IMR-90 (cell line): ENCODE results near the gene ANKRD24.

Experiments used
- CTCF ChIP-seq: conservative IDR thresholded peaks from 2 replicates; pipeline ENCODE4 v1.5.1; 2012; ENCODE audit warnings: mild to moderate bottlenecking, low read depth, low read length, improper control_type of control experiment
- MXI1 ChIP-seq: IDR thresholded peaks from 2 replicates; pipeline ENCODE4 v1.6.1; 2012; ENCODE audit warnings: low read depth, mild to moderate bottlenecking, low read length, moderate library complexity, borderline replicate concordance
- RAD21 ChIP-seq: IDR thresholded peaks from 2 replicates; pipeline ENCODE4 v1.6.1; 2012; ENCODE audit warnings: low read length, improper control_type of control experiment
- SMC3 ChIP-seq: fragments of 150-350 bp; IDR thresholded peaks from 2 replicates; pipeline ENCODE4 v1.6.1; 2016; ENCODE audit warnings: low read depth, mild to moderate bottlenecking, antibody characterized with exemption, low read length, moderate library complexity

- TF ChIP-seq RAD21 (no peak), CTCF (no peak), SMC3 (no peak), MXI1 (no peak)
Measured at GRCh38 chr19:4272894-4273293, 90.4 kb downstream of the ANKRD24 start.
